Stimulated activated CD4-positive, alpha-beta T cell treated with anti-CD3 and anti-CD28 coated beads, Interleukin-4, amount 100 ng/mL, for 24 hours (primary cell): Measurements from ENCODE around the gene CUL7.
A peak's percentile ranks its signal among the peaks of the same experiment; 100 is the strongest.
"Not testable (repeated sequence)": the region's sequence is repeated elsewhere in the genome, so short reads cannot be mapped to it uniquely, and the experiment has no call there.

Source experiments
- DNase-seq: peaks from one replicate; pipeline ENCODE4 v3.0.0-alpha.2; 2020

Gene CUL7

GRCh38 chr6:43013097-43013842, 40.4 kb downstream of the CUL7 start:
- DNase-seq: no peak

- no peak for DNase-seq
These were observed 41.3 kb downstream of the CUL7 start for GRCh38 chr6:43012364-43012763.

- DNase-seq: no peak
These were observed 42.4 kb downstream of the CUL7 start for GRCh38 chr6:43011207-43011606.

- peak; percentile 39 for DNase-seq
These were observed 44.5 kb downstream of the CUL7 start for GRCh38 chr6:43009124-43009523.

- DNase-seq: no peak
These were observed 46.5 kb downstream of the CUL7 start for GRCh38 chr6:43007126-43007525.

GRCh38 chr6:43006251-43006650, 47.4 kb downstream of the CUL7 start:
- no peak for DNase-seq

GRCh38 chr6:43005844-43006243, 47.8 kb downstream of the CUL7 start:
- no peak for DNase-seq

GRCh38 chr6:43001843-43002242, 51.8 kb downstream of the CUL7 start:
- DNase-seq: no peak

- not testable (repeated sequence) for DNase-seq
These were observed 55.4 kb downstream of the CUL7 start for GRCh38 chr6:42998205-42998604.

GRCh38 chr6:42996513-42996912, 57.1 kb downstream of the CUL7 start:
- no peak for DNase-seq

- no peak for DNase-seq
These were observed 60.2 kb downstream of the CUL7 start for GRCh38 chr6:42993445-42993844.

GRCh38 chr6:42989923-42990322, 63.7 kb downstream of the CUL7 start:
- DNase-seq: no peak

- no peak for DNase-seq
These were observed 65.1 kb downstream of the CUL7 start for GRCh38 chr6:42988486-42989020.
